Ovary (tissue), 9 donors: ENCODE data around the gene SMG9. TPM values are rescaled to one million over a fixed set of nuclear protein-coding genes. Genes with fewer than 3 reads are reported as not detected.

Experiments
- DNase-seq, 5 donors: peaks; one replicate each; pipeline ENCODE4 v3.0.0-alpha.2; 2019 to 2020
- H3K27ac ChIP-seq, 2 donors: fragments of 200-600 bp; one replicate each; pipeline versions ENCODE4 v1.5.1 to v1.8.0; 2019 to 2022
- H3K27me3 ChIP-seq: fragments of 200-600 bp; one replicate; pipeline ENCODE4 v1.8.0; 2022
- H3K36me3 ChIP-seq: fragments of 200-600 bp; sonication (generic); one replicate; pipeline ENCODE4 v1.5.1; 2019
- H3K4me1 ChIP-seq: one replicate; pipeline ENCODE4 v1.8.1; 2013; ENCODE audit warnings: mild to moderate bottlenecking, moderate library complexity; ENCODE audit not compliant: insufficient read depth
- H3K4me3 ChIP-seq: fragments of 200-600 bp; sonication (generic); one replicate; pipeline ENCODE4 v1.5.1; 2017
- H3K9me3 ChIP-seq, 2 donors: fragments of 200-600 bp in 1 of 2; sonication (generic) in 1 of 2; one replicate each; pipeline versions ENCODE4 v1.5.1 to v1.8.1; 2013 to 2019; ENCODE audit warnings: mild to moderate bottlenecking in 1 of 2, moderate library complexity in 1 of 2
- CTCF ChIP-seq, 3 donors: fragments of 450-650 bp in 2 of 3; fragments of 200-600 bp in 1 of 3; IDR thresholded peaks; one replicate each; pipeline versions ENCODE4 v1.5.1 to v1.8.0; 2016 to 2022; ENCODE audit warnings: antibody characterized with exemption in 3 of 3, mild to moderate bottlenecking in 1 of 3
- EP300 ChIP-seq: sonication (generic); formaldehyde crosslinking; IDR thresholded peaks from one replicate; pipeline ENCODE4 v1.6.1; 2017; ENCODE audit warnings: antibody characterized with exemption
- POLR2A ChIP-seq: fragments of 450-650 bp; IDR thresholded peaks from one replicate; pipeline ENCODE4 v1.6.1; 2017; ENCODE audit warnings: antibody characterized with exemption, mild to moderate bottlenecking, moderate library complexity
- WGBS, 3 donors: extraction: QIAGEN DNeasy Blood & Tissue Kit in 1 of 3; methylation state at CpG; one replicate each; pipeline versions ENCODE4 v1.1.5 to v1.1.7; 2013 to 2017; 5-methylcytosine and 5-hydroxymethylcytosine counted together
- intact Hi-C, 4 donors: fragments of 100-400 bp; cut with DNase I; formaldehyde crosslinking; loops; one replicate each; pipeline versions ENCODE4 v1.11.0 to v1.15.1; 2022 to 2023
- polyA plus RNA-seq, 2 donors: library from polyadenylated mRNA; stranded (reverse); fragments of 200-250 nt in 1 of 2; fragments of 350-450 nt in 1 of 2; fragmentation: Illumina TruSeq in 1 of 2; extraction: RNeasy Lipid Tissue Mini Kit (QIAGEN cat#74804) in 1 of 2; gene quantifications; one replicate each; pipeline ENCODE4 v1.2.3, GENCODE V29; 2013 to 2014
- total RNA-seq, 7 donors: library from RNA; depleted of rRNA in 2 of 7; stranded (reverse); fragments of >200 nt in 2 of 7; fragmentation: NEBNext Ultra II Directional in 3 of 7; extraction: Animal tissue kit (Norgen Biotek cat#: 25700) in 3 of 7; gene quantifications; one replicate each; pipeline versions ENCODE4 v1.1.0 to v1.2.4, GENCODE V29; 2016 to 2023
- donor health status: DM: no; HTN: no; CAD: no; lungs with moderate emphysema.
- donor health status: DM: no; HTN: no; CAD: no.
- donor health status: Bipolar disorder and iron deficiency.
- donor health status: DM: yes; HTN: yes; CAD: no.
- donor health status: DM: no; HTN: no; CAD: no.
- donor health status: DM: yes; HTN: yes; CAD: no.

Gene SMG9
- total and polyA plus RNA-seq, 9 donors, result 13.9 to 34.8 (median 23.9) TPM

- WGBS, 3 donors, result 67 to 74% (median 67%) methylated on average over 15 of the region's 15 CpGs
- Histone ChIP-seq H3K27me3 (no peaks in the 10 kb centered on the region), H3K36me3 (no peaks in the 10 kb centered on the region), H3K27ac (no peak overlapping the region), H3K9me3 (no peaks in the 10 kb centered on the region), H3K4me3 (no peak overlapping the region), H3K4me1 (no peaks in the 10 kb centered on the region)
- TF ChIP-seq POLR2A (no peak), EP300 (no peak), CTCF (IDR thresholded peaks at IDR 0.05) (no peak)
- no peak for DNase-seq
- intact Hi-C loops, result no loop called here
Measured at GRCh38 chr19:43768273-43769050, 13.7 kb upstream of the SMG9 start.

GRCh38 chr19:43767818-43768217 is 13.1 kb upstream of the SMG9 start:
- Histone ChIP-seq H3K27ac (no peak overlapping the region), H3K27me3 (no peaks in the 10 kb centered on the region), H3K4me3 (no peak overlapping the region), H3K4me1 (no peaks in the 10 kb centered on the region), H3K36me3 (no peaks in the 10 kb centered on the region), H3K9me3 (no peaks in the 10 kb centered on the region)
- 75 to 79% (median 78%) methylated on average over 1 of the region's 1 CpG for WGBS, 3 donors
- intact Hi-C loops, result no loop called here
- no peak for TF ChIP-seq EP300
- TF ChIP-seq CTCF (IDR thresholded peaks at IDR 0.05), result no peak
- TF ChIP-seq POLR2A, result no peak
- DNase-seq, result no peak

GRCh38 chr19:43767316-43767715 is 12.6 kb upstream of the SMG9 start:
- H3K4me3 ChIP-seq, result no peak overlapping the region
- H3K4me1 ChIP-seq, result no peaks in the 10 kb centered on the region
- no peak overlapping the region for H3K27ac ChIP-seq
- TF ChIP-seq CTCF (IDR thresholded peaks at IDR 0.05) (no peak), POLR2A (no peak), EP300 (no peak)
- no peak for DNase-seq
- intact Hi-C loops, result no loop called here
- no peaks in the 10 kb centered on the region for H3K9me3 ChIP-seq
- 67 to 79% (median 68%) methylated on average over 7 of the region's 7 CpGs for WGBS, 3 donors
- H3K27me3 ChIP-seq, result no peaks in the 10 kb centered on the region
- no peaks in the 10 kb centered on the region for H3K36me3 ChIP-seq

- H3K27ac ChIP-seq, result no peak overlapping the region
- 65 to 67% (median 66%) methylated on average over 4 of the region's 4 CpGs for WGBS, 3 donors
Measured at GRCh38 chr19:43766755-43767043, 11.9 kb upstream of the SMG9 start.

More at GRCh38 chr19:43766755-43767043, 11.9 kb upstream of the SMG9 start:
- H3K27me3 ChIP-seq, result no peaks in the 10 kb centered on the region
- H3K9me3 ChIP-seq, result no peaks in the 10 kb centered on the region
- H3K36me3 ChIP-seq, result no peaks in the 10 kb centered on the region
- DNase-seq, result no peak
- TF ChIP-seq CTCF (IDR thresholded peaks at IDR 0.05) (no peak), EP300 (no peak), POLR2A (no peak)
- H3K4me1 ChIP-seq, result no peaks in the 10 kb centered on the region
- intact Hi-C loops, result no loop called here
- no peak overlapping the region for H3K4me3 ChIP-seq
